Panc1 (cell line): ENCODE results near the gene NOP56. TPM values are rescaled to one million over a fixed set of nuclear protein-coding genes. Genes with fewer than 3 reads are reported as not detected.

Source experiments
- ATAC-seq: fragments of 200-7000 bp; cut with Tn5 transposase; 2 replicates; pipeline ENCODE4 v1.9.1; 2020; ENCODE audit warnings: mild to moderate bottlenecking, moderate library complexity
- BruUV-seq: library from RNA; stranded (reverse); fragments of 400-500 nt; replicated peaks from 2 replicates; lab custom pipeline; 2021; lab: Mats Ljungman, UMichigan
- CTCF ChIA-PET: fragments of 300-600 bp; sonication (Branson Sonifier 250); formaldehyde crosslinking; loops from one replicate; lab custom pipeline; 2022; ENCODE audit warnings: antibody characterized with exemption; lab: Charles Lee
- POLR2A ChIA-PET: fragments of 300-600 bp; sonication (Branson Sonifier 250); formaldehyde crosslinking; loops from one replicate; lab custom pipeline; 2022; ENCODE audit warnings: antibody characterized with exemption; lab: Charles Lee
- DNase-seq: peaks from one replicate; pipeline ENCODE4 v3.0.0-alpha.2; 2010; ENCODE audit warnings: low read depth, low spot score
- H3K27ac ChIP-seq: 2 replicates; pipeline ENCODE4 v1.5.1; 2011; ENCODE audit warnings: mild to moderate bottlenecking, low read length, inconsistent platforms
- H3K27me3 ChIP-seq: fragments of 200-500 bp; sonication (Bioruptor generic); 2 replicates; pipeline ENCODE4 v1.6.0; 2014; ENCODE audit warnings: low read length, inconsistent platforms; ENCODE audit not compliant: control insufficient read depth, insufficient read depth
- H3K36me3 ChIP-seq: fragments of 200-500 bp; sonication (Bioruptor generic); 2 replicates; pipeline ENCODE4 v1.5.1; 2014; ENCODE audit warnings: inconsistent platforms, mild to moderate bottlenecking, low read length, moderate library complexity; ENCODE audit not compliant: control insufficient read depth, insufficient read depth
- H3K4me1 ChIP-seq: 2 replicates; pipeline ENCODE4 v1.5.1; 2011; ENCODE audit warnings: inconsistent platforms, mild to moderate bottlenecking, low read length, moderate library complexity; ENCODE audit not compliant: control insufficient read depth, insufficient read depth
- H3K4me3 ChIP-seq, 2 experiments: 2 replicates each; pipeline ENCODE4 v1.5.1; 2011 to 2012; ENCODE audit warnings: low read depth in 2 of 2, low read length in 2 of 2, mild to moderate bottlenecking in 2 of 2, inconsistent platforms in 1 of 2, moderate library complexity in 1 of 2
- H3K9me3 ChIP-seq: fragments of 200-500 bp; sonication (Bioruptor generic); 2 replicates; pipeline ENCODE4 v1.5.1; 2014; ENCODE audit warnings: low read depth, mild to moderate bottlenecking, inconsistent platforms, low read length, moderate library complexity; ENCODE audit not compliant: control insufficient read depth, insufficient read depth
- CTCF ChIP-seq: fragments of 450-650 bp; IDR thresholded peaks from 2 replicates; pipeline ENCODE4 v1.5.1; 2017; ENCODE audit warnings: mild to moderate bottlenecking
- POLR2AphosphoS5 ChIP-seq: IDR thresholded peaks from 2 replicates; pipeline ENCODE4 v1.6.1; 2012; ENCODE audit warnings: mild to moderate bottlenecking, low read depth, low read length, moderate library complexity
- REST ChIP-seq, 2 experiments: IDR thresholded peaks; 2 replicates each; pipeline ENCODE4 v1.6.1; 2011 to 2012; ENCODE audit warnings: low read depth in 2 of 2, control low read depth in 1 of 2, low read length in 1 of 2, mild to moderate bottlenecking in 1 of 2, moderate library complexity in 1 of 2; ENCODE audit not compliant: insufficient read depth in 1 of 2
- SIN3A ChIP-seq: IDR thresholded peaks from 2 replicates; pipeline ENCODE4 v1.6.1; 2012; ENCODE audit warnings: low read depth, mild to moderate bottlenecking, low read length, moderate library complexity, borderline replicate concordance; ENCODE audit not compliant: insufficient read depth
- TCF7L2 ChIP-seq: IDR thresholded peaks from 2 replicates; pipeline ENCODE4 v1.6.1; 2011; ENCODE audit warnings: mild to moderate bottlenecking, low read depth, low read length, inconsistent platforms
- in situ Hi-C: cut with HindIII; loops from 2 replicates; pipeline ENCODE4 v1.10.0; 2016; ENCODE audit warnings: low sequenced_read_pairs, low pct_unique_long_range_greater_than_20kb
- intact Hi-C: fragments of 100-400 bp; cut with micrococcal nuclease; formaldehyde crosslinking; loops from one replicate; pipeline ENCODE4 v1.10.0; 2022; ENCODE audit not compliant: unreplicated experiment
- total RNA-seq: library from RNA; stranded (reverse); gene quantifications from one replicate; pipeline ENCODE4 v1.2.1, GENCODE V29; 2021; ENCODE audit not compliant: unreplicated experiment

NOP56 gene
- total RNA-seq, 1 experiment from 2014 or later: 354 TPM

GRCh38 chr20:2705931-2706645 is 53.7 kb downstream of the NOP56 start:
- no peak for DNase-seq
- no peak overlapping the region for H3K4me3 ChIP-seq
- H3K4me1 ChIP-seq: no peaks in the 10 kb centered on the region
- no TSS peak for BruUV-seq
- no peak for TF ChIP-seq SIN3A
- no peak for TF ChIP-seq REST (IDR thresholded peaks at IDR 0.05; ENCODE audit: insufficient read depth in 1 of 2, low read depth in 2 of 2, low read length in 1 of 2)
- no peak for TF ChIP-seq TCF7L2
- TF ChIP-seq POLR2AphosphoS5: no peak
- H3K9me3 ChIP-seq: no peaks in the 10 kb centered on the region
- H3K27ac ChIP-seq: no peak overlapping the region
- no peaks in the 10 kb centered on the region for H3K36me3 ChIP-seq
- ChIA-PET POLR2A (no interaction called here), CTCF (no interaction called here)
- H3K27me3 ChIP-seq: no peaks in the 10 kb centered on the region
- intact Hi-C loops (no loop called here), in situ Hi-C loops (no loop called here)
- ATAC-seq: no peak

- no peaks in the 10 kb centered on the region for H3K36me3 ChIP-seq
- BruUV-seq: no TSS peak
- no peak for DNase-seq
- ChIA-PET CTCF (no interaction called here), POLR2A (interaction anchor here (0.5 kb wide), 1 partner anchor 66 kb away, joined by 4 read pairs; no protein-coding TSS in a partner anchor)
- ATAC-seq: 0 out of 2 replicates have a peak, but pooled peaks have one; percentile 8
- H3K4me1 ChIP-seq: no peaks in the 10 kb centered on the region
- H3K9me3 ChIP-seq: no peaks in the 10 kb centered on the region
- no peak overlapping the region for H3K4me3 ChIP-seq
- H3K27ac ChIP-seq: no peak overlapping the region
- TF ChIP-seq SIN3A (no peak), POLR2AphosphoS5 (no peak), TCF7L2 (no peak), CTCF (no peak), REST (IDR thresholded peaks at IDR 0.05; ENCODE audit: insufficient read depth in 1 of 2, low read depth in 2 of 2, low read length in 1 of 2) (no peak)
- in situ Hi-C loops: no loop called here
- intact Hi-C loops: no loop called here
- peaks cover 3% of the 10 kb centered on the region; the same call in 1 of the 2 replicates for H3K27me3 ChIP-seq
These were observed 54.4 kb downstream of the NOP56 start for GRCh38 chr20:2706688-2707352.
